T follicular helper cell (primary cell): ENCODE measurements around the gene RAP2A.

ENCODE experiments used
- DNase-seq: peaks from one replicate; pipeline ENCODE4 v3.0.0-alpha.2; 2020; ENCODE audit warnings: low read depth

The RAP2A gene

DNA sequence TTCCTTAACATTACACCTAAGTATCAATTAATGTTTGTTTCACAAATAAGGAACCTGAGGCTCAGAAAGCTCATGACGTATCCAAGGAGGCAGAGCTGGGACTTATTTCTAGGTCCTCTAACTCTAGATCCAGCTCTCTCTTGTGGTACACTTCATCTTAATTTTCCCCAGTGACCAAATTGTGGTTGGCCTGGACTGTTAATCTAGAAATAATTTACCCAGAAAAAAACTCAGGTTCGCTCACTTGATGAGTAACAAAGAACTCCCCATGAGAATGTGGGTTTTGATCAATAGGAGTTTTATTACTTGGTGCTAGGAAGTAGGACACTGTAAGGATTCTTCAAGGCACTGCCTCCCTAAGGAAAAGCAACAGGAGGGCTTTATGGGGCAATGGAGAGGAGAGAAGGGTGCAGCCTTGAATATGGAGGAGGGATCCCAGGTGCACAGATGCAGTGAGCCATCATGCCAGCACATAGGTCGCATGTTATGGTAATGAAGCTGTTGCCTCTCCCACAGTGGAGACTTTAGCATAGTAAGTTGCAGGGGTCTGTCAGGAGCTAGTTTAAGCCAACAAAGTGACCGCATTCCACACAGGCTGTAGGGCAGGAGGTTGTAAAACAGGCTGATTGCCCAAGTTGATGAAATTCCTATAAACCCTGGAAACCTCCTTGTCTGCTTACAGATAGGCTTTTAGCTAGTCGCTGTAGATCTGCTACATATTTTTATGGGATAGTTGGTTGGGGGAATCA lies 14.7 kb downstream of the RAP2A start:
- no peak for DNase-seq

DNA sequence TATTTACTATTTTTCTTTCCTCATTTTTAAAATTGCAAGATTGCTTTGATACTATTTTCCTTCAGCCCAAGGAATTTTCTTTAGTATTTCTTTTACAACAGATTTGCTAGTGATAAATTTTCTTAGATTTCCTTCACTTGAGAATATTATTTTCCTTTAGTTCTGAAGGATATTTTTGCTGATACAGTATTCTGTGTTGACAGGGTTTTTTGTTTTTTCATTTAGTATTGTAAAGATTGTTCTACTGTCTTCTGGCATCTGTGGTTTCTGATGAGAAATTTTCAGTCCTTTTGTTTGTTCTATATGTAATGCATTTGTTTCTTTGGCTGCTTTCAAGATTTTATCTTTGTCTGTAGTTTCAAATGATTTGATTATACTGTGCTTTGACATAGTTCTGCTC lies 20.7 kb downstream of the RAP2A start:
- DNase-seq, result no peak

DNA sequence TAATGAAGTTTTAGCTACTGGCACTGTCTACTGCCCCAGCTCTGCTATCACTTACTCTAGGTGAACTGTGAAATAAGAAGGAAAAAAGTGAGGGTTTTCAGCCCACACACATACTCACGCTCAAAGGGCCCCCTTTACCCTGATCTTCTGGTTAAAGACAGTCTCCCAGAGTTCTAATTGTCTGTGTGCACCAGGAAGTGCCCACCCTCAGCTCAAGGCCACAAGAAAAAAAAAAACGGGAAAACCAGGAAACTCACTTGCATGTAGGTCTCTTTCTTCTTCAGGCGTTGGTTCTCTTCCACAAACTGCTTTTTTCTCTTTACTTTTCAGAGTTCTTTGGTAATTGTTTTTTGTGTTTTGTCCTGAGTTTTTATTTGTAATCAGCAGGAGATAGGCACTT lies 22.1 kb downstream of the RAP2A start:
- DNase-seq, result no peak

DNA sequence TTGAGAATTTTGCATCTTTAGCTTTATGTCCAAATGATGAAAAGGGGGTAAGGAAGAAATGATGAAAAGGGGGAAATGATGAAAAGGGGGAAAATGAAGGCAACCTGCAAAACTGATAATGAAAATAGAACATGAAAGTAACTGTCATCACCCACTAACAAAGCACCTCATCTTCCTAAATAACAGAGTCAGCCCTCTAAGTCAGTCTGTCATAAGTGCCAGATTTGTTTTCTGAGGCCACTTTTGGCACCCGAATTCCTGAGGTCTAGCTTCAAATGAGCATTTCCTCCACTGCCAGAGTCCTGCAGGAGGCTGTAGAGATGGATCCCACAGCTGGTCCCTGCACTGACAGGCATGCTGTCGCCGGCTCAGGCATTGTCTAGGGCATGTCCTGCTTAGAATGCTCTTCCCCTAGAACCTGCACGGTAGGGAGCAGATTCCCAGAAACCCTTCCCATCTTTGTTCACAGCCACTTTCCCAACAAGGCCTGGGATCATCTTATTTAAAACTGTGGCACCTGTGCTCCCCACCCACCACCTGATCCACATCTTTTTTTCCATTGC lies 25.3 kb downstream of the RAP2A start:
- no peak for DNase-seq

DNA sequence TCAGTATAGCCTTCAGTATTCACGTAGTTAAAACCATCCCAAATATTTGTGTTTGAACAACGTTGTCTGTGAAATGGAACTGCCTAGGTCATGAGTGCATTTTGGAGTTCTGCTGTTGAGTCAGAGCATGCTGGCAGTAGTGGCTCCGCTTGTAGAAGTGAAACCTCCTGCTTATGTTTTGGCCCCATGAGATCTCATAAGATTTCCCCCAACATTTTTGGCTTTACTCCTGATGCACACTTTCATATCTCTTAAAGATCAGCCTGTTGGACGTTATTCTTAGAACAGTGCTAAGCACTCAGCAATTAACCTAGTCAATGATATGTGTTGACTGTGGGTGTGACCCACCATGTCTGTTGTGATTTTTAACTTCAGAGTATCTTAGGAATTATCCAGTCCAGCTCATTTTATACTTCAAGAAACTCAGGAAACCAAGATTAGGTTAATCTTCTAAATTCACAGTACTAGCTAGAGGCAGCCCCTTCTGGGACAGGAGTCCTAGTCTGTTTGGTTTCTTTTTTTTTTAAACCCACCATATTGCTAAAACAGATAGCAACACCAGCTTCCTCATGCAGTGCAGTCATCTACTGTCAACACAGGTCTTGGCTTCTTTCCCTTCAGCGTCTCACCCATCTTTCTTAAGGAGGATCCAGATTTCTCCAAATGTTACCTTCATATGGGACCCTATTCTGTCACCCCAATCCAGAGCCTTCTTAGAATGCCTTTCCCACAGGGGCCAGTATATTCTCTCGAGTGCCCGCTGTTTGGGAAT lies 26.2 kb downstream of the RAP2A start:
- no peak for DNase-seq

DNA sequence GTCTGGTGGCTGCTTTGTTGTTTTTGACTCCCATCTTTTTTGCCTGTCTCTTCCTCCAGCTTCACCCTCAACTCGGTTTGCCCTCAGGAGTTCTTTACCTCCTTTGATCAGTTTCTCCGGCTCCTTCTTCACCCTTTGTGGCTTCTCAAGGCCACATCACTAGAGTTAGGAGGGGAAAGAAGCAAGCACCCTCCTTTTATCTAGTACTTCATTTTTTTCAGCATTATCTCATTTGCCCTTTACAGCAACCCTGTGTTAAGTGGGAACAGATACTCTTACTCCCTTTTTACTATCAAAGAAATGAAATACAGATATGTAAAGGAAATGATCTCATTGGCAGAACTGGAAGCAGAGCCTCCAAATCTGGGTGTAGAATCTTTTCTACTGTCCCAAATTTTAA lies 26.9 kb downstream of the RAP2A start:
- DNase-seq, result no peak

DNA sequence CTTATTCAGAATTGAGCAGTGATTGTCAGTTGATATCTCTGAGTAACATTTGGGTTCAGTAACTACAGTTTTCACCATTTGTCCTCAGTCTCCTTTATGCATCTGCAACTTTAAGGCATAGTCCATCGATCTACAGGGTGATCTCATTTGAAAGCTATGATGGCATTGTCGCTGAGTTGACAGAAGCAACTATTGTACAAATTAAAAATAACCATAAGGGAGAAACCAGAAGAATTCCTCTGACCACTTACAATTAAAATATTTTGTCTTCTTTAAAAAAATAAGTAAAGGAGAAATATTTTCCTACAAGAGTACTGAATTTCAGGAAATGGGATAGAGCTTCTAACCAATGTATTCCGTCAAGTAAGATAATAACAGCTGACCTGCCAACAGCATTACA lies 30.6 kb downstream of the RAP2A start:
- DNase-seq, result no peak

DNA sequence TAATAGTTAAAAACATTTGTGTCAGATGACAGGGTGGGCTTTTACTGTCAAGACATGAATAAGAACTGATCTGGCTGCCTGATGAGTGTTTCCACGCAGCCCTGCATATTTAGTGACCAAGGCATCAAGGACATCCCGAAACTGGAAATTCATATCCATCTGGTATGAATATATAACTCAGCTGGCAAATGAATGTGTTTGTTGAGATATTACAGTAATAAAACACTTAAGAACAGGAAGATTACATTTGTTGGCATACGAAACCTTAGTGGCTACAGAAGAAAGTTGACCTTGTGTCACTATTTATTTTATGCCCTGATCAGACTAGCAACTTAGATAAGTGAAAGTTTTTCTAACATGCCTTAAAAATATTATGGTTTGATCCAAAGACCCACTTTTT lies 32.8 kb downstream of the RAP2A start:
- no peak for DNase-seq

DNA sequence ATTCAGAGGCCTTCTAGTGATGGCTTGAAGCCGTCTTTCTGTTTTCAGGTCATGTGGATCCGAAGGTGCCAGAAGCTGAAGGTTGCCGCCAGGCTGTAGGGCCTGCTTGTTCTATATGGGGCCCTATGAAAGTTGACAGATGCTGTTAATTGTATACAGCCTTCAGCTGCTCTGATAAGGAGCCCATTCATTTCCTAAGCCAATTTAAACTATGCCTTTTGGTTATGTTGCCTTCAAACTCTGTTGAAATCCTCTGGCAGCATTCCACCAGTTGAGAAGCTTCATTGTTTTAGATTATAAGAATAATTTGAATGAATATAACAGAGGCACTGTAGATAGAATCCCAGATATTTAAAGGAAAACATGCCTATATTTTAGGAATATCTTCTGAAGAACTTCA lies 34.4 kb downstream of the RAP2A start:
- no peak for DNase-seq

DNA sequence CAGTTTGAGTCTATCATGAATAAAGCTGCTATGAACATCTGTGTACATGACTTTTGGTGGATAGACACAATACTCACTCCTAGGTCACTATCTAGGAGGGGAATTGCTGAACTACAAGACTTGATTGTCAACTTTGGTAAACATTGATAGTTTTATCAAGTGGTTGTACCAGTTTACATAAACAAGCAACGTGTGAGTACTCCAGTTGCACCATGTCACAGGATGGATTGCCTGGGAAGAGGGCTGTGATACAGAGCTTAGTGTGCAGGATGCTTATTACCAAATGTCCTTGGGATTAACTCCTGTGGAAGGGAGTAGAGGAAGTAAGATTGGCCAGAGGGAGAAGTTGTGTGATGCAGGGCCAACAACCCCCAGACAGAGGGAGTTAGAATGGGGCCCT lies 37.7 kb downstream of the RAP2A start:
- no peak for DNase-seq

DNA sequence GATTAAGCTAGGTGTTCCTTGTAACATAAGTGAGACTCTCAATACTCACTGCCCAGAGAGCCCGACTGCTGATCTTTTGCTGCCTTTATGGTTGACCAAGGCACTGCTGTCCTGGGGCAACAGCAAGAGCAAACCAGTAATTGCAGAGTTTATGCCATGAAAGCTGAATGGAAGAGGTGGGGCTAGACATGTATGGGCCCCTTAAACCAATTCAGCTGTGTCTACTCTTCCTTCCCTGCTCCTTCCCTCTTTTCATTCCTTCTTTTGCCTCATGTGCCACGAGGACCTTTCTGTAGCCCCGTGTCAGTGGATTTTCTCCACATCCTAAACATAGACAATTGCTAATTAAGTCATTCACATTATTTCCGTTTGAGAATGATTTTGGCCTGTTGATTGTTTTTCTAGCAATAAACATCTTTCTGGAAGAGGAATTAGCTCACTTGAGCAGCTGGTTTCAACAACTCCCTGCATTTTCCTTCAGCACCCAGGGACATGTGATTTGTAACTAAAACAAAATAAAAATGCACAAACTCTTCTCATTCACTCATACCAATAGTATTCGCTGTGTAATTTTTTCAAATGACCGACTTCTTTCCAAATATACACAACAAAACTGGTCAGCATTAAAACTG lies 40.5 kb downstream of the RAP2A start:
- no peak for DNase-seq

DNA sequence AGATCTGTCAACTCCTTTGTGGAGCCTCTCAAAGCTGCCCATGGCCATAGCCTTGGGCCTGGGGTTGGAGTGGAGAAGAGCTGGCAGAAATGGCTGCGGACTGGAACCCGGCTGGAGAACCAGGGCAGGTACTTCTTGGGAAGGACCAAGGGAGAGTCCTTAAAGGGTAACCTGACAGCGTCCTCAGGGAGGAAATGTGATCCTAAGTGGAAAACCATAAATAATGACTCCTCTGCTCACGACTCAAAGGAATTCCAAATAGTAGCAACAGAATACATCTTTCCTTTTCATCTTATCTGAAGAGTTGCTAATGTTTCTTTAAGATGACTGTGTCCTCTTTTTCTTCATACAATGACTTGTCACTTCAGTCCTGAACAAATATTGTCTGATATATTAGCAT lies 41.0 kb downstream of the RAP2A start:
- no peak for DNase-seq

DNA sequence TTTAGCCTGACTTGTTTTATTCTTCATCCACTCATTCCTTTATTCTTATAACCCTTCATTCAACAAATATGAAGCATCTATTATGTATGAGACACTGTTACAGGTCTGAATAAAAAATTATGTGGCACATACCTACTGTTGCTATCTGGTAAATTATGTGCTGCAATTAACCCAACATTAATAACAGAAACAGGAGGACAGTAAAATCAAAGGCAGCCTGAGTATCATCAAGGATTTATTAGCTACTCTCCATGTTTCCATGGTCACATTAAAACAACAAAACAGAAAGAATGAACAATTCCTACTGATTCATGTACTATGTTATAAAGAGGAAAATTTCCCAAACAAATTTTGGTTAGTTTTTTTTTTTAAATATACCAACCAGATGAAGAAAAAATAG lies 43.9 kb downstream of the RAP2A start:
- no peak for DNase-seq

DNA sequence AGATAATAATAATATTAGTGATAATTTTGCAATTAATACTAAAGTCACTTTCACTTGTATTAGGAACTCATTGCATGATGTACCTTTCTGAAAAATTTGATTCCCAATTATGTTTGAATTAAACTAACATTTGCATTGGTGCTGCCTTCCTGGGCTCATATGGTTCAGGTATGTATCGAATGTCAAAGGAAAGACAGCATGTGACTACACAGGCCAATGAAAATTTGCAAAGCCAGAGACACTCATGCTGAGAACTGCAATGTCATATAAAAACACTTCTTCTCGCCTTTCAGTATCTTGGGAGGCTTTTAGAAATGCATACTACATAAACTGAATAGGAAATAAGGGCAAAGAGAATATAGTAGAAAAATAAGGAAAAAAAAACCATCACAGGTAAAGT lies 44.3 kb downstream of the RAP2A start:
- no peak for DNase-seq

DNA sequence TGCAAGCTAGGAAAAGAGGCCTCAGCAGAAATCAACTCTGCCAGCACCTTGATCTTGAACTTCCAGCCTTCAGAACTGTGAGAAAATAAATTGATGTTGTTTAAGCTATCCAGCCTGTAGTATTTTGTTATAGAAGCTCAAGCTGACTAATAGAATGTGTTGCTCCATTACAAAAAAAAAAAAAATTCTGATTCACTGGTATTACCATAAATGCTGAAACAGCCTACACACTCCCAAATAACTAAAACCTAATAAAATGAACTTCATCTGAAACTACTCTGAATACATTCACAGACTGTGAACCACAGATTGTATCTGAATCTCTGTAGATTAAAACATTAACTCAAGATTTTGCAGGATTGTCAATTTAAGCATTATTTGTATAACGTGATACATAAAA lies 49.5 kb downstream of the RAP2A start:
- no peak for DNase-seq

DNA sequence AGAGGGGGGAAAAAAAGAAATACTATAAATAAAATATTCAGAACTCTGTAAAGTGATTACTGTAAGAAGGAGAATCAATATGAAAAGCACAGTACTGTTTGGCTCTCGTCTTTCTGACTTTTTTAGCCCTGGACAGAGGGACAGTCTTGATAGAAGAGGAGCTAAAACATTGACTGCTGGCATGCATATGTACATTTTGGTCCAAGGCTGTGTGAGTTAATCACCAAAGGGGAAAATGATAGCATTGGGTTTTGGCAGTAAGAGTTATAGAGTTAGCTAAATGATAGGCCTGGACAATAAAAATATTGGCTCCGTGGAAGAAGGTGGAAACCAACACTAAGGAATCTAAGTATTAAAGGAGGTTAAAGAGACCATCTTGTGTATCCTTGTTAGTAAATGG lies 50.3 kb downstream of the RAP2A start:
- no peak for DNase-seq

DNA sequence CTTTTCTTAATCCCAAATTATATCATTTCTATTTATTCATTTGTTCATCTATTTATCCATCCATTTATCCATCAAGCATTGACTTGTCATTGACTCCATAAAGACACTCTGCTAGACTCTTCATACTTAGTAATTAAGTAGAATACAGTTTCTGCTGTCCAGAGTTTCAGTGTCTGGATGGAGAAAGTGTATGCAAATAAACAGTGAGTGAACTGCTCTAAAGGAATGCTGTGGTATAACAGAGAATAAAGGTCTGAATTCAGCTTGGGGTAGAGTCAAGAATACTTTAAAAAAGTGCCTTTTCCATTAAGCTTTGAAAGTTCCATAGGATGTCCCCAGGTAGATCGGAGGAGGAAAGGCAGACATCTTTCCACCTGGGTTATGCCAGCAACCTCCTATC lies 51.4 kb downstream of the RAP2A start:
- no peak for DNase-seq

DNA sequence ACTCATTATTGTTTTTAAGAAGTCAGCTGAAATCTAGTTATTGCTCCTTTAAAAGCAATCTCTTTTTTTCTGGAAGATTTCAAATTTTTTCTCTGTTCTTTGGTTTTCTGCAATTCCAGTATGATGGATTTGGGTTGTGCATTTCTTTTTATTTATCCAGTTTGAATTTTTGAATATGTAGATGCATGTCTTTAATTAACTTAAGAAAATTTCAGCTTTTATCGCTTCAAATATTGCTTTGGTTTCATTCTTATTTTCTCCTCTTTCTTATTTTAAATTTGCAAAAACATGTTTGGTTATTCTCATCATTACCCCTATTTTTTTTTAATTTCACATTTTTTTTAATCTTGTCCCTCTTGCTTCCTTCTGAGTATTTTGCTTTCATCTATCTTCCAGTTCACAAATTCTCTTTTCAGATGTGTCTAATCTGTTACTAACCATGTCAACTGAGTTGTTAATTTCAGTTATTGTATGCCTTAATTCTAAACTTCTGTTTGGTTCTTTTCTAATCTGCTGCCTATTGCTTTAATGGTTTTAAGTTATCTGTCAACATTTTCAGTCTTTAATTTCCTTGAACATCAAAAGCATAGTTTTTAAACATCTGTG lies 56.8 kb downstream of the RAP2A start:
- DNase-seq, result no peak

DNA sequence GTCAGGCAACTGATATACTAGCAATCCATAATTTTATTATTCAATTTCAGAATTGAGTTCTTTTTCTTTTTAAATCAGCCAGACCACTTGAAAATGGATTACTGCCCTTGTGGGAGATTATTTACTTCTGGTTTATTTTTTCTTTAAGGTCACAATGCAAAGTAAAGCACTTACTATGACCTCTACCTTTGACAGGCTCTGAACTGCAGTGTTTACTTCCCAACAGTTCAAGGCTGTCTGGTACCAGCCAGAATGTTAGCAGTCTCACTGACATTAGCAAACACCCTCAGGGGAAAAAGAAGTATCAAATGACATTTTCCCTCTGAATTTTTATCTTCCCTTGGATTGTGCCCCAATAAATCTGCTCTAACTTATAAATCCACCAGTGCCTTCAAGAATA lies 57.5 kb downstream of the RAP2A start:
- DNase-seq, result no peak

DNA sequence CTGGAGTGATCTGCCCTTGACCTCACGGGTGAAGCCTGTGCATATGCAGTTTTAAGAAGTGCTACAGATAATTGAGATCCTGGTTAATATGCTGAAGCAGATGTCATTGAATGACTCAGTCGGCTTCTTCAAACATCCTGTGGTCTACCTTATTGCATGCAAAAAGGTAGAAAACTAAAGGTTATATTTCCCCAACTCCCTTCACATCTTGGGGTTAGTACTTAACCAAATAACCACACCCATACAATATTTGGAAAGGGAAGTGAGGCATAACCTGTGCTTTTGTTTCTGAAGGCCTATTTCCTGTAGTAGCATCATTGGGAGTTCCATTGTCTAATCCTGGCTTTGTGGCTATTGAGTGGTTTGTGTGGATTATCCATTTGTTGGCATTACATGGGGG lies 58.3 kb downstream of the RAP2A start:
- no peak for DNase-seq

DNA sequence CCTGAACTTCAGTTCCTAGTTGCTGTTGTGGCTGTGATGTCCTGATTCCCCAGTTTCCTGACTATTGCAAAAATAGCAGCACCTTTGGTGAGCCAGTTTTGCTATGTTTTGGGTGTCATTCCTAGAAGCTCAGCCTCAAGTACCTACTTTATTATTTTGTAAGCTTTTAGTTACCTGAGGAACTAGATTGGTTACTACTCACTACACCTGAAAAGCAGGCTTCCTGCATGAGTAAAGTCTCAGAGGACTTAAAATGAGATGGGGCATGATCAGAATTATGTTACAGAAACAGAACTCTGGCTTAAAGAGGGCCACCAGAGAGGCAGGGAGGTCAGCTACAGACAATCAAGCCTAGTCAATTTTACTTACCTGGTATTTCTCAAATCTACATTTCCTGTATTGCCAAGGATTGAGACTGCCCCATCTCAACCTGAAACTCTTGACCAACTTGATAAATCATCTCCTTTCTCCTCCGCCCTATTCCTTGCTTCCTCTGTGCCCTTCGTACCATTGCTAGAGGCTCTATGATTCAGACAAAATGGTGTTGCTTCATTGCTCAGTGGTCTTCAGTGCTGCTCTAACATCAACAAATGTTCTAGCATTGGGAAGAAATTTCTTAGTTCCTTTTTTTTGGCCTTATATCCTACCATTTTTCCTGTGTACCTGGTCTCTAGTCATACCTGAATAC lies 58.9 kb downstream of the RAP2A start:
- no peak for DNase-seq

DNA sequence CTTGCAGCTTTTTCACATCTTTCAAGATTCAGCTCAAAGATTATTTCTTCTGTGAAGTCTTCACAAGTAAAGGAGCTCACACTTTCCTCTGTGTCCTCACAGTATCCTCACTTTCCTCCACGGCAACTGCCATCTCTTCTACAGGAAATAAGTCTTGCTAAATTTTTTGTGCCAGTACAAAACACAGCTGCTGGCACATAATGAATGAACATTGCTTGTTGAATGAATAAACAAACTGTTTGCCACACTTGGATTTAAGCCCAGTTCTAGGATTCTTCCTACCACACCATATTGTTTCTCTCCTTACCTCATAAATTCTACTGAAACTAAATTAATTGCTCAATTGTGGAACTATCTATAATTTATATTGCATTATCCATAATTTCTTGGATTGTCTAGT lies 59.5 kb downstream of the RAP2A start:
- DNase-seq, result no peak
